ENCODE measurements around the gene OR5M3.

The OR5M3 gene

DNA sequence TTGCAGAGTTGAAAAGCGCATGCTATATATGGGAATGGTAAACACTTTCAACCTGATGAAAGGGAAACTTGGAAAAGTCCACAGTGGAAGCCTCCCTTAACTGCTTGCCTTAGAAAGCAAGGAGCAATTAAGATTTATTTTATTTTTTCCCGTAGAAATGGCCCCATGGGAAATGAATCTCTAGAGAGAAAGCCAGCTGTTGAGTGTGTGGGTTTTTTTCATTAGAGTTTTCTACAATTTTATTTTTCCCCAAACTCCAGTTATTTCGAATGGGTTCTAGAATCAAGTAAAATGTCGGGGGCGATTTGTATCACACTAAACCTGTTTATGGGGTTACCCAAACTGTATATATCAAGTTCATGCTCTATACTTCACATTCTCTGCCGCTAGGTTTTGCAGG lies at the start of gene OR5M3:
Gene OR5M3 (minus strand): TSS at position 101 of the 400 bp plus-strand sequence. CDS start 2,855 bp downstream, outside the sequence.
- no peak for DNase-seq

DNA sequence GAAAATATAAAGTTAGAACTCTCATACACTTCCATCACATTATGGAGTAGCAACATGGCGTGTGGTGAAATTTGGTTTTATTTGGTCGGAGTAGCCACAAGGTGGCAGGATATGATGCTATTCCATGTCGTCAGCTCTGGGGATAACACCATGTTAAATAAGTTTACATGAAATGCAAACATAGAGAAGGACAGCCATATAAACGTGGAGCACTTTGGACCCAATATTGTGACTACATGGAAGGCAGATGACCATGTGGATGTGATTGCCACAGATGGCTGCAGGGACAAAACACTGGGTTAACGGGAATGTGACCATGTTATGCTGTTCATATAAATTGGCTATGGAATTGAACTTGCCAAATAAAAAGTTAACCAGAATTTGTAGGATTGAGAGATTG lies 48.9 kb upstream of the OR5M3 start:
- peak; percentile 21 for DNase-seq

DNA sequence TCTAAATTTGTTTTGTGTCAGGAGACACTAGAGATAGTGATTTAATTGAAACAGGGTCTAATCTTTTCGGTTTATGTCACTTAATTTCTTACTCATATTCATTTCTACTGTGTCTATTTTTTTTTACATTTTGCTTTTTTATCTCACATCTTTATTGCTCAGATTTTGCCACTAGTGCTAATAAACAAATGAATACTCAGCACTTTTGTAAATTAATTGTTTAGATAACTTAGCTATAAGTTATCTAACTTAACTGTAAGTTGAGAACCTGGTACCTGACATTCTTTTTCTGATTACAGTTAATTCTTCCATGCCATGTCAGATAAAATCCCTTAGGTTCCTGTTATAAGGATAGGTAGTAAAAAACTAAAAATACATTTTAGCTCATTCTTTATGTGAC lies 40.1 kb upstream of the OR5M3 start:
- no peak for DNase-seq

DNA sequence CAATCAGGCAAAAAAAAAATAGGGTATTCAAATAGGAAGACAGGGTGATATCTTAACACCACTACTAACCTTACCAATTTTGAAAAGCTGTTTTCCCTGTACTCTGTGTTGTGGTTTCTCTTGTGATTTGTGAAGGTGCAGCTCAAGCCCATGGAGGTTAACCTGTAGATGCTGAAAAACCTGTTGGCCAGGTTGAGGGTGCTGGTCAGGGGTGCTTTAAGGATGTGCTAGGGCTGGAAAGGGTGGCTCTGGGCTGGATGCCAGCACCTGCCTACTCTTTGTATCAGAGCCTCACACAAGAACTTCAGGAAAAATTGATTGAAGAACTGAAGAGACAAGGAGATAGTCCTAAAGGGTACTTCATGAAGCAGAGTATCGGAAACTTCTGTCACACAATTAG lies 36.3 kb upstream of the OR5M3 start:
- no peak for DNase-seq

DNA sequence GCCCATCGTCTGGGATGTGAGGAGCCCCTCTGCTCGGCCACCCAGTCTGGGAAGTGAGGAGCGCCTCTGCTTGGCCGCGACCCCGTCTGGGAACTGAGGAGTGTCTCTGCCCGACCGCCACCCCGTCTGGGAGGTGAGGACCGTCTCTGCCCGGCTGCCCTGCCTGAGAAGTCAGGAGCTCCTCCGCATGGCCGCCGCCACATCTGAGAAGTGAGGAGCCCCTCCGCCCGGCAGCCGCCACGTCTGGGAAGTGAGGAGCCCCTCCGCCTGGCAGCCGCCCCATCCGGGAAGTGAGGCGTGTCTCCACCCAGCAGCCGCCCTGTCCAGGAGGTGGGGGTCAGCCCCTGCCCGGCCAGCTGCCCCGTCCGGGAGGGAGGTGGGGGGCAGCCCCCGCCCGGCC lies 23.9 kb upstream of the OR5M3 start:
- no peak for DNase-seq

DNA sequence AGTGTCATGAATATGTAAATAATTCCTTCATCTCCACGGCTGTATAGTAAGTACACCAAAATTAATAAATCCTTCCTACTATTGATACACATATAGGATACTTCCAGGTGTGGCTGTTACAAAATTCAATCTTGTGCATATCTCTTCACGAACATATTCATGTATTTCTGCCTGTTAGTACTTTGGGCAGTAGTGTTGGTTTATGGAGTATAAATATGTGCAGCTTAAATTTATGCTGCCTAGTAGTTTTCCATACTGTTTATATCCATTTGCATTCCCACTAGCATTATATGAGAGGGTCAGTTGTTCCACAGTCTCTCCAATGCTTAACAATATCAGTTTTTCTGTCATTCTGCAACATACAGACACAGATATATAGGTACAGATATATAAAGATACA lies 22.0 kb upstream of the OR5M3 start:
- no peak for DNase-seq

DNA sequence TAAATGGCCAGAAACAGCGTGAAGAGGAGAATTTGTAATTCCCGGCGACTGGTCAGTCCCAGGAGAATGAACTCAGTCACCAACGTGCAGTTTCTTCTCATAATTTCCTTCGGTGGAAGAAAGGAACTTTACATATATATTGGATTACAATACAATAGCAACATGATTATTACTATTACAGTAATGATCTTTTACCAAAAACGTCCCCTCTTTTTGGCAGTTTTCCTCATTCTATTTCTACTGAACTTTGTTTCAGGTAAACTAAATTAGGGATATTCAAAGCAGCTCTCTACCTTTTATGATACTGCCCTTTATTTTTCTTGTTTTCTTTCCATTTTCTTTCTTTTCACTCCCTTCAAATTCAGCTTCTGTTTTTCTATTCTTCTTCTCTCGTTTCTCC lies 18.1 kb upstream of the OR5M3 start, which contains the start of gene OR5M8:
Gene OR5M8 (minus strand): TSS at position 101 of the 400 bp plus-strand sequence. CDS start 0 bp downstream, at position 101.
- DNase-seq: no peak

DNA sequence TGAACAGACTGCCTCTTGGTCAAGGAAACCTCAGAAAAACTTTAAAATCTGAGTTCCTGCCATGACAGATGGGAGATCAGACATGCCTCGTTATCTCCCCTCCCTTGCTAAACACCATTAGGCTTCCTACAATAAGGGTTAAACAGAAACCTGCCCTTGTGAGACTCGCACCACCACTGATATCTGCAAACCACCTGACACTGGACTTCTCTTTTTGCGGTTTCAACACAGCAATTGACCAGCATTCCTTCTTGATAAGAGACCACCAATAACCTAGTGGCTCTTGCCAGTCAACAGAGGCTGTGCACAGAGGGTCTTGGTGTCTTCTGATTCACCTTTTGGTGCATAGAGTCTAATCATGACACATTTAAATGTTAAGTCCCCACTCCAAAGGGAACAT lies 13.6 kb upstream of the OR5M3 start:
- no peak for DNase-seq

DNA sequence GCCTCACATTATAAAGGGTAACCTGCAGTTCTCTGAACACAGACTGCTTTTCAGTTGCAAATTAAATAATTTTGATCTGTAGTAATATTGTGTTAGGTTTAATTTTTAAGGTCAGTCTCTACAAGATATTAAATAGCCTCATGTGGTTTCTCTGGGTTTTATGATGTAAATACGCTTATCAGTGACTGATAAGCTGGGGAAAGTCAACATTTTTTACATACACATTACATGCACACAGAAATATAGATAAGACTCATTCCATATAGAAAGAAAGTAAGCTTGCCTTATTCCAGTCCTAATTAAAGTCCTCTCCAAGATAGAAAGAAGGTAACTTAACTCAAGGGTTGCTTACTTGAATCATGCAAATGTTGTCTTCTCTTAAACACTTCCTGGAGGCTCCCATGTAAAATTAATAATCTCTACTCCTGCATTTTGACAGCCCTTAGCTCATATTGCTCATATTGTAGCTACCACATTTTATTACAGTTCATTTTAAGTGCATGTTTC lies 1.6 kb upstream of the OR5M3 start:
- DNase-seq: no peak

DNA sequence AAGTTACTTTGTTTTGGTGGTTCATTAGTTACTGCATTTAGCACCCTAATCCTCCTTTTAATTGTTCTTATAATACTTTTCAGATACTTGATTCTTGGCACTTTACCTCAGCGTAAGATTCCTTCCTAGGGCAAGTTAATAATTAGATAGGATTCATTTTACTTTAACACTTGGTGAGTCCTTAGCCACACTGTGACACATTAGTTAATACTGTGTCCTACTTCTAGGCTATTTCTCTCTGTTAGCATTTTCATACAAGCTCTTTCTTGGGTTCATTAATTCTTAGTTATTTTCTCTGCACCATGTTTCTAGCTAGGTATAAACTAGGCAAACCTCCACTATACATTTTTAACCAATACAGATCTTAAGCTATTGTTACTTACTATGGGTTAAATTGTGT lies 16.1 kb downstream of the OR5M3 start:
- no peak for DNase-seq

DNA sequence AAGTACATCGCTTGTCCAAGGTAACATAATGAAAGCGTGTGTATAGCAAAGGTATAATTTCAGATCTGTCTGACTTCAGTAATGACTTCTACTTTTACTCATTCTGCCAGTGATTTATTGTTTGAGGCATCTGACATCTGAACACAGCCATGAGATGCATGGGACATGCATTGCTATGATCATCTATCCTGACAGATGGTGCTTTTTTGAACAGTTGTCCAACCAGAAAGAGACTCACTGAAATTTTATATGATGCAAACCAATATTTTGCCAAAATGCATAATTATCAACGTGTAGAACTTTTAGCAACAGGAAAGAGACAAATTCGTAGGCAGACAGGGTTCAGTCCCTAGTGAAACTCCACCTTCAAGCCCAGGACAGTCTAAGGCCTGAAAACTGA lies 19.6 kb downstream of the OR5M3 start:
- DNase-seq: no peak

Measured in RPMI8226 (cell line).